Ecto neural progenitor cell (in vitro differentiated cells): Measurements from ENCODE around the gene NHS.

Source experiments
- DNase-seq: peaks from one replicate; pipeline ENCODE4 v3.0.0-alpha.2; 2018; ENCODE audit warnings: low spot score

The NHS gene

DNA sequence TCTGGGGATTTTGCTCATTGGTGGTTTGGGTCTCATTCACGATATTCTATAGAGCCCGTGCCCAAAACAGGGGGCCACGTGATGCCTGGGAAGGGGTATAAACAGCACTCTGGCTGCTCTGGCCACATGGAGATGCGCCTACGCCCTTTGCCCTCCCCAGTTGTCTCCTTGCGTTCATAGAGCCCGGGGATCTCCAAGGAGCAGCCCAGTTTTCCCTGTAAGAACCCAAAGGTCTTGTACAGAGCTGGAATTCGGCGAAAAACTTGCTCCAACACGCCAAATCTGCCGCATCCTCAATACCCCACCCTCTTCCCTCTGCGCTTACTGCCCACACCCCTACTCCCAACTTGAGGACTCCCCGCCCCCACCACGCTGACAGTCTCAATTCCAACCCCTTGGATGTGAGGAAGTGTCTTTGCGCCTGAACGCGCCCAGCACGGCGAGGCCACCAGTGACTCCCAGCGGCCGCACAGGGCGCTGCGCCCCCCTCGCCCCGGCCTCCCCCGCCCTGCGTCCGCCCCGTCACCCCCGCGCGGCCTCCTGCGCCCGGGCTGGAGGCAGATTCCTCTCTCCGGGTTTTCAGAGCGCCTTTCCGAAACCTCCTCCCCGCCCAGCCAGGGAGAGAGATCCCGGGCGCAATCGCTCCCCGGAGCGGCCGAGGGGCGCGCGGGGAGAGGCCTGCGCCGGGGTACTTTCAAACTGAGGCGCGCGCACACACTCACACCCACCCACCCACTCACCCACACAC is at the start of gene NHS:
TSS of gene NHS (plus strand) at position 582 of the 748 bp plus-strand sequence. CDS start 558 bp downstream, outside the sequence.
- peak; percentile 86 for DNase-seq

DNA sequence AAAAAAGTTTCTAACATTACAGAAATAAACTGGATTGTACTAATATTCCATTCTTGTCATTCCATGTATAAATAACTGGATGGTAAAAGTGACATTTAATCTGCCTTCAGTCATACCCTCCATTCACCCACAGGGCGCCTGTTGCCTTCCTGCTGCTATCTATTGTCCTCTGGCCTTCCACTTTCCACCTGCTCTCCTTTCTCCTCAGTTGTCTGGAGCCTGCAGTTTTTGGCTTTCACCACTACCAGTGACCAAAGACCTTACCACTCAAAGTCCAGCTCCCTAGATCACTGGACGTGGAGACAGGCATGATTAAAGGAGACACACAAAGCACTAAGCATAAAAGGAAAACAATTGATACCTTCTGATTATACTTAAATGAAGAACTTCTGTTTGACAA is 46.2 kb upstream of the NHS start:
- no peak for DNase-seq

DNA sequence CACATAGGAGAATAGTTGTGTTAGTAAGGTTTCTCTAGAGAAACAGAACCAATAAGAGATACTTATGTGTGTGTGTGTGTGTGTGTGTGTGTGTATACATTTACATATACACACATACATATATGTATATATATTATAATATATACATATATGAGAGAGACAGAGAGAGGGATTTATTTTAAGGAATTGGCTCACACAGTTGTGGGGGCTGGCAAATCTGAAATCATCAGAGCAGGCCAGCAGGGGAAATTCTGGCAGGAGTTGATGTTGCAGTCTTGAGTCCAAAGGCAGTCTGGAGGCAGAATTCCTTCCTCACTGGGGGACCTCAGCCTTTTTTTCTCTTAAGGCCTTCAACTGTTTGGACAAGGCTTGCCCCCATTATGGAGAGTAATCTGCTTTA is 38.6 kb upstream of the NHS start:
- DNase-seq = no peak

DNA sequence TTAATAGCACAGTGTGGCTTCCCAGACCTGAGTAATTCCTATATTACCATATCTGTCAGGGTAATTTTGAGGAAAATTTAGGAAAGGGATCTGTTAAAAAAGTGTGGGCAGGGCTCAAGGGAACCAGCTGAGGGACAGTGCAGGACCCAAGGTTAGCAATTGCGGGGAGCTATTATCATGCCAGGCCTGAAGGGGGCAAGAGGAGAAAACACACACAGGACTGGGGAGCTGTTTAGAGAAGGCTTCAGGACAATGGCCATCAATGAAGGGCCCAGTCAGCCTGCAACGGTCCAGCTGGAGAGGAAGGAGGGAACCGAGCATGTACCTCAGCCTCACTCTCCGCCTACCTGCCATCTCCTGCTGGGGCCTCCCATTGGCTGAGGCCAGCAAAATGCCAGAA is 19.0 kb upstream of the NHS start:
- DNase-seq = no peak

- no peak for DNase-seq
Observed at GRCh38 chrX:17359500-17359899, 15.5 kb upstream of the NHS start.

DNA sequence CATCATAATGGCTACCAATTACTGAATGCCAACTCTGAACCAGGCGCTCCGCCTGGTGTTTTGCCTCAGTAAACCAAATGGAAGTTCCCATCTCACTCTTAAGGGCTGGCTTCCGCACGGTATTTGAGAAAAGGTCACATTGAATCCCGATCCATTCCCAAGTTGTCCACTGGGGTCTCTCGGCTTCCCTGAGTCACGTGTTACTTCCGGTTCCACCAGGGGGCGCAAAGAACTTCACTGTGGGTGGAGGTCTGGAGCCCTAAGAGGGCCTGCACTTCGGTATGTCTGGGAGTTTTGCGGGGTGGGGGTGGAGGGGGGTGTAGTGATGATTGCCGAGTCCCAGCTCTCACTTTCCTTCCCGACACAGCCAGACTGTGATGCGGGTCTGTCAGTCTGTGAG is 13.4 kb upstream of the NHS start:
- DNase-seq = no peak

- no peak for DNase-seq
Observed at GRCh38 chrX:17368002-17368401, 7.0 kb upstream of the NHS start.

GRCh38 chrX:17369309-17369708 is 5.7 kb upstream of the NHS start:
- no peak for DNase-seq

- no peak for DNase-seq
Observed at GRCh38 chrX:17370191-17370590, 4.8 kb upstream of the NHS start.

DNA sequence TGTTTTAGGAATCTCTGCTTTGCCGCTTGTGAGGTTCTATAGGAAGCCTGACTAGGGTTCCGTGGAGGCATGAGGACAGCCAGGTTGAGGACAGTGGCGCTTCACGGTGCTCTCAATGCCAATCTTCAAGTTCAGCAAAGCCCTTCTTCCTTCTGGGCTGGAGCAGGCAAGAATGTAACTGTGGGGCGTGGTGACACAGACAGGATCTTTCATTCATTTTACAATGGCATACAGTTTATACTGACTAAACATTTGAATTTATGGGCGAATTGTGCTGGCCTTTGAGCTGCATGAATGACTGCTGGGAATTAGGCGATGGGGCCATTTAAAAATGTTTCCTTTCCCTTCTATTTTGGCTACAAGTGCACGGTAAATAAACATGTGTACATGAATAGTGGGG is 2.9 kb upstream of the NHS start:
- DNase-seq = no peak

DNA sequence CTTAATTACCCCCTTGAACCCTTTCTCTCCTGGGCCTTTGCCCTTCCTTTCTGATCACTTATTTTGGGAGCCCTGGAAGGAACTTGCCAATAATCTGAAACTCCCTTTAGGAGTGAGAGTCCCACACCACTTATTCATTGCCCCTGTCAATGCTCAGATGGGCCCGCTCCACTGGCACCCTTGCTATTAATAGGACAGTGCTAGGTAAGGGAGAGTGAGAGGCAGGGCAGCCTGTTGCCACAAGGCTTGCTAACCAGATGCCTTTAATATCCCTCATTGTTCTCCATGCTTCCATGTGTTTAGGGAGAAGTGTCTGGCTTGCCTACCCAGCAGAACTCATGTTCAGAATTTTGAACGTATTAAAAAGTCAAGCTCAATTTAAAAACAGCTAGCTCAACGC is 1.7 kb upstream of the NHS start:
- DNase-seq = no peak

DNA sequence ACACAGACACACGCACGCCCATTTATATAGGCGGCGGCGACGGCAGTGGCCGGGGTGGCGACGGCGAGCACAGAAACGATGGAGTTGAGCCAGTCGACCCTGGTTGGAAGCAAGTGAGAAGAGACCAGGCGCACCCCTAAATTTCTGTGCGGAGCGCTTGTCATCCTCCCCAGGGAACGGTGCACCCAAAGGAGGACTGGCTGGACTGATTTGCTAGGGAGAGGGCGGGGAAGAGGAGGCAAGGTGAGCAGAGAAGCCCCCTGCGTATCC is 302 bp downstream of the NHS start:
- DNase-seq = no peak

GRCh38 chrX:17375637-17376430 is 834 bp downstream of the NHS start:
- peak; percentile 60 for DNase-seq

DNA sequence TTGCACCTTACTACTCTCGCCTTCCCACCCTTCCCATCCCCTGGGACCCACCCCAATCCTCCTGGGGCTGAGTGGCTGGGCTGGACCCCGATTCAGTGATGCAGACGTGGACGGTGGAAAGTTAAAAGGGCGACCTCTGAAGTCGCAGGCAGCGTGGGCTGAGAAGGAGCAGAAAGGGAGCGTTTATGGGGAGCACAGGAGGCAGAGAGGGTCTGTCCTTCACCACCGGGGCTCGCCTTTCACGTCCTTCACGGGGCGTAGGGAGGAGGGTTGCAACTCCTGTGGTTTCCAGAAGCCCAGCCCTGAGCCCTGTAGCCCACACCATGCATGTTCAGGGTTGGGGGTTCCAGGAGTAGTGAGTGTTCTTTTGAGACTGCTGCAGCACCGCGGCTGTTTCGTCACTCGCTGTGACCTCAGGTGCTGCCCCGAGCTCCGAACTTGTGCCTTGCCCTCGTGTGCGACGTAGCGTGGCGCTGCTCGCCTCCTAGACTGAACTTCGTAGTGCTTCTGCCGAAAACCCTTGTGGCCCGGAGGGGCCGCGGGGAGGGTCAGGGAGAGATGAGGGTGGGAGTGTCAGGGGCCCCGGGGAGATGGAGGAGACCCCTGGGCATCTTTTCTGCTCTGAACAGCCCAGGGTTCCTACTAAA is 1.6 kb downstream of the NHS start:
- peak; percentile 50 for DNase-seq

DNA sequence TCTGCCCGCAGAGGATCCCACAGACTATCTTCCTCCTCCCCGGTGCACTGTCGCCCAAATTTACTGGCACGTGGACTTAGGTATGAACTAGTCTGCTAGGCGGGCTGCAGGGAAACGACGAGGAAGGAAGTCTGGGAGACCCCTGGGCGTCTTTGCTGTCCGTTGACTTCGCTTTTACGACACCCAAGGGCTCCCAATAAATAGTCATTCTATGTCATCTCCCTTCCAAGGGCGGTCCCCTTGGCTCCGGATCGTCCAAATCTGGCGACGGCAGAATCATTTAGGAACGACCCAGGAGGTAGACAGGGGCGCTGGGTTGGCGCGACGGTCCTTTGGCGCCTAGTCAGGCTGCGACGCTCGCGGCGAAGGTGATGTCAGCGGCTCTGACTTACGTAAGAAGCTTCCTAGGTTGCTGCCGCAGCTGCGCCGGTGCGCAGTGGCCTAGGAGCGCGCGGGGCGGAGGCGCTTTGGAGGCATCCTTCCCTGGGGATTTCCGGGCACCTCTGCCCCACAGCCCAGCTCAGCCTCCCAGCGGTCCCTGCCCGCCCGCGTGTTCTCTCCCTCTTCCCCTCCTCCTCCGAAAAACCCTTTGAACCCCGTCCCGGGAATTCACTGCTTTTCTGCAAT is 2.2 kb downstream of the NHS start:
- peak; percentile 54 for DNase-seq

DNA sequence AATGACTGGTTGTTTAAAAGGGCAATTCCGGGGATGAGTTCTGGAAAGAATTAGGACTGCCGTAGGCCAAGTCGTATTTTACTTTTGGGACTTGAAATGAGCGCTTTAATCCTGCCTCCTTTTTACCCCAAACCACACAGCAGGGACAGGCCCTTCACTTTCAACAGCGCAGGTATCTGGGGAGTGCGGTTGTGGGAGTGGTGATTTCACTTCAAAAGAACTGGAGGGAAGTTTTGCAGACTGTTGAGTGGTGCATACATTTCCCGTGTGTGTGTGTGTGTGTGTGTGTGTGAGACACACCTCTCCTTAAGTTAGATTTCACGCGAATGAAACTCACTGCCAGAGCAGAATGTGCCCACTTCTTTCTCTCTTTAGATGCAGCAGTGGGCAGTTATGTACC is 2.8 kb downstream of the NHS start:
- DNase-seq = no peak

GRCh38 chrX:17380221-17380620 is 5.2 kb downstream of the NHS start:
- DNase-seq = no peak

DNA sequence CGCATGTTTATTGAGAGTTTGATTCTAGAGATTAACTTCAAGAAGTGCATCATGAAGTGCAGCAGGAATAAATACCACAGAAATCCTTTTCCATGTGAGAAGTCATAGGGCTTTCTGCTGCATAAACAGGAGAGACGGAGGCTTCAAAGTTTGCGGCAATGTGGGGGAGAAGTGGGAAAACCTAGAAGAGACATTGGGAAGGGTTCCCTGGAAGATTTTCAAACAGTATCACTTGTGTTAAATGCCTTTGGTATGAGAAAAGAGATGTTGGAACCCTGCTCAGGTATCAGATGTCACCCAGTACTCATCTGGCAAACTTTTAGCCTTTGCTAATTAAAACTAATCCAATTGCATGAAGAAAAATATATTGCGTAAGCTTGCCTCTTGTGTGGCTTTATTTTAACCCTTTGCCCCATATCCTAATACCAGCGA is 15.4 kb downstream of the NHS start:
- DNase-seq = no peak

GRCh38 chrX:17395154-17395553 is 20.2 kb downstream of the NHS start:
- no peak for DNase-seq

DNA sequence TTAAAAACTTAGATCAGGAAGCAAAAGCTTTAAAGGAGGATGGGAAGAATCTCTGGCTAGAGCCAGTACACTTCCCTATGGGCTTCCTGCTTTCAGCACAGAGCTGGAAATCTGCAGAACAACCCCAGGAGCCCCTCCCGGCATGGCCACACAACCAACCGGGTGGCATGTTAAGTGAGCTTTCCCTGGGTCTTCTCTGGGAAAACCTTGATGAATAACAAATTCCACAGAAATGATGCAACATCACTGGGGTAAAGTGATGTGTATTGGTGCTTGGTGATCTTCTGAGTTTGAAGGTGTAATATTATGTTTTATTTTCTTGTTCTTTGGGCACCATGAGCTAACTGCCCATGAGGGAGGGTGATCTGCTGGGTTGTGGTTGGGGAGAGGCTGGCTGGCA is 22.1 kb downstream of the NHS start:
- no peak for DNase-seq

GRCh38 chrX:17403189-17403691 is 28.2 kb downstream of the NHS start:
- no peak for DNase-seq

DNA sequence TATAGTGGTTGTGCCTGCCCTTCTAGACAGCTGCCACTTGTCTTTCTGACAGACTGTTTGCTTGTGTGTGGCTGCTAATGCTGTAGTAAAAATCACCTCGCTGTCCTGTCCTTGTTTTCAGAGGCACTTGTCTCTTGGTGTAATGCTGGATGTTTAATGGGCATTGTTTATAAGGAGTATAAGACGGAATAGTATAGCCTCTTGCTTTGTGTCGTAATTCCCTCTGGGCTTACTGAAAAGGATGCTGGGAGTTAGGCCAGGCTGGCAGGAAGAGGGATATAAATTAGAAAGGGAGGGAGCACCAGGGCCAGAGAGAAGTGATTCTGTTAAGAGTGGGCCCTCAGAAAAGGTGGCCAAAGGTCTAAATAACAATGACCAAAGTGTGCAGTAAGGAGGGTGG is 29.0 kb downstream of the NHS start:
- DNase-seq = no peak
